Right ventricle myocardium inferior (tissue), 1 donor: Measurements from ENCODE around the gene PCYT2. TPM values are rescaled to one million over a fixed set of nuclear protein-coding genes. Genes with fewer than 3 reads are reported as not detected.

Source experiments
- ATAC-seq: fragments of 200-7000 bp; cut with Tn5 transposase; one replicate; pipeline ENCODE4 v1.9.1; 2020; ENCODE audit warnings: mild to moderate bottlenecking, moderate library complexity
- DNase-seq: peaks from one replicate; pipeline ENCODE4 v3.0.0; 2021; ENCODE audit errors: missing footprints
- intact Hi-C: fragments of 100-400 bp; cut with DNase I; formaldehyde crosslinking; loops from one replicate; pipeline ENCODE4 v1.11.0; 2022
- total RNA-seq: library from RNA; stranded (reverse); fragmentation: NEBNext Ultra II Directional; extraction: Animal tissue kit (Norgen Biotek cat#: 25700); gene quantifications from one replicate; pipeline ENCODE4 v1.2.1, GENCODE V29; 2021
- donor health status: DM: no; HTN: yes; CAD: no; lungs with severe emphysema.

Gene PCYT2
- total RNA-seq, 1 donor from 2014 or later, result 31.0 TPM

GRCh38 chr17:81948635-81949378 is 37.6 kb upstream of the PCYT2 start:
- intact Hi-C loops, result no loop called here
- DNase-seq (peak; percentile 31), ATAC-seq (peak; percentile 30)

GRCh38 chr17:81947189-81947588 is 36.0 kb upstream of the PCYT2 start, which contains the start of gene MYADML2:
Gene MYADML2, minus strand, starts transcription at chr17:81947233. Its CDS starts 5,492 bp downstream, at chr17:81941741.
- no peak for ATAC-seq
- intact Hi-C loops, result no loop called here
- no peak for DNase-seq

- intact Hi-C loops, result loop anchor here (5.0 kb wide), 1 partner anchor 123 kb away; no protein-coding TSS in a partner anchor
- ATAC-seq (no peak), DNase-seq (no peak)
Measured at GRCh38 chr17:81944858-81945257, 33.7 kb upstream of the PCYT2 start.

GRCh38 chr17:81942167-81942553 is 31.0 kb upstream of the PCYT2 start:
- intact Hi-C loops, result loop anchor here (5.0 kb wide), 1 partner anchor 120 kb away; no protein-coding TSS in a partner anchor
- no peak for ATAC-seq
- DNase-seq, result no peak

- ATAC-seq, result peak; percentile 26
- intact Hi-C loops, result loop anchor here (5.0 kb wide), 1 partner anchor 119 kb away; no protein-coding TSS in a partner anchor
- peak; percentile 73 for DNase-seq
Measured at GRCh38 chr17:81941484-81942166, 30.4 kb upstream of the PCYT2 start.

GRCh38 chr17:81940538-81941483 is 29.6 kb upstream of the PCYT2 start:
- peak; percentile 61 for DNase-seq
- intact Hi-C loops, result loop anchor here (5.0 kb wide), 1 partner anchor 119 kb away; no protein-coding TSS in a partner anchor
- no peak for ATAC-seq

GRCh38 chr17:81939881-81940385 is 28.7 kb upstream of the PCYT2 start:
- DNase-seq (peak; percentile 83), ATAC-seq (peak; percentile 57)
- intact Hi-C loops, result loop anchor here (5.0 kb wide), 1 partner anchor 118 kb away; no protein-coding TSS in a partner anchor

GRCh38 chr17:81939218-81939617 is 28.0 kb upstream of the PCYT2 start:
- intact Hi-C loops, result no loop called here

GRCh38 chr17:81935709-81936084 is 24.5 kb upstream of the PCYT2 start:
- intact Hi-C loops, result no loop called here
- DNase-seq, result peak; percentile 31
- no peak for ATAC-seq

More at GRCh38 chr17:81939218-81939617, 28.0 kb upstream of the PCYT2 start:
- ATAC-seq (no peak), DNase-seq (peak; percentile 28)

- ATAC-seq (no peak), DNase-seq (peak; percentile 67)
- intact Hi-C loops, result no loop called here
Measured at GRCh38 chr17:81934850-81935708, 23.9 kb upstream of the PCYT2 start.

- intact Hi-C loops, result no loop called here
- DNase-seq (peak; percentile 53), ATAC-seq (no peak)
Measured at GRCh38 chr17:81934098-81934757, 23.0 kb upstream of the PCYT2 start.

GRCh38 chr17:81933178-81933699 is 22.0 kb upstream of the PCYT2 start:
- ATAC-seq, result no peak
- DNase-seq, result peak; percentile 21
- intact Hi-C loops, result no loop called here

- ATAC-seq (no peak), DNase-seq (peak; percentile 47)
- intact Hi-C loops, result no loop called here
Measured at GRCh38 chr17:81932333-81932983, 21.3 kb upstream of the PCYT2 start.

GRCh38 chr17:81931557-81932332 is 20.5 kb upstream of the PCYT2 start:
- ATAC-seq (no peak), DNase-seq (peak; percentile 43)
- intact Hi-C loops, result no loop called here

- DNase-seq (no peak), ATAC-seq (no peak)
- intact Hi-C loops, result no loop called here
Measured at GRCh38 chr17:81931189-81931556, 20.0 kb upstream of the PCYT2 start.
